ENCODE results near the gene DHRS2. TPM values are rescaled to one million over a fixed set of nuclear protein-coding genes. Genes with fewer than 3 reads are reported as not detected.

Gene DHRS2
- total and polyA plus RNA-seq, 2 of the 13 experiments (the other 11 are each of a cell fraction or from before 2014, with no cell fraction given), result 1,621 to 3,021 TPM

DNA sequence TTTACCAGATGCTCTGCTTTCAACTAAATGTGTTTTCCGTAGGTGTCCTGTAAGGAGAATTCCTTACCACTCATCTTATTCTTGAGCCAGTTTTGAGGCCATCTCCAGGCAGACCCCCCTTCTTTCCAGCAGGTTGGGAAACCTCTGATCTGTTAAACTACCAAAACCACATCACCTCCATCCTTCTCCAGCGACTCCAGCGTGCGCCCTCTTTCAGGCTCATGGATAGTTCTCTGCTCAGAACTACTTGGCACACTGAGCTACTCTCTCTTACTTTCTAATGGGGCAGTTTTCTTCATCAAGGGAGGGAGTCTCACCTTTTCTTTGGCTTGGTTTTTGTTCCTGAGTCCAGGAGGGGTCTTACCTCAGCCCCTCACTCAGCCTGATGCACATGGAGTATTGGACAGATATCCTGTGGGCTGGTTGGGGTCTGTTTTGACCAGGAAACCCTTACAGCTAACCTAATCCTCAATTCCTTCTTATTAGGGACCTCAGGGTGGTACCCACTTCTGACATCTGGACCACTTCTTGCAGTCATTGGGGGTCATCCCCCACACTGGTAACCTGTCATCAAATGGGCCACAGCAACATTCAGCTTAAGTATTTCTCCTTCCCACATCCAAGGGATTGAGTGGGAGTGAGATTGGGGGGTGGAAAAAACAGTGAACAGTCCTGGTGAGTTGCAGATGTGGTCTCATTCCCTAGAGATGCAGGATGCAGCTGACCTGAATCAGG is 5.2 kb downstream of the DHRS2 start (continued):
- peak; percentile 27 for TF ChIP-seq ZNF883 (CRISPR knock-in tag; IDR thresholded peaks at IDR 0.05; ENCODE audit: not compliant biosample characterization)
- TF ChIP-seq EP300 (IDR thresholded peaks at IDR 0.05; ENCODE audit: low read depth in 2 of 2, low read length in 2 of 2), result no peak
- TF ChIP-seq EP300 (CRISPR knock-in tag; IDR thresholded peaks at IDR 0.05; ENCODE audit: borderline replicate concordance), result 0 out of 2 replicates have a peak, but pooled peaks have one; percentile 8
- peak; percentile 53; the same call in 1 of the 2 replicates for TF ChIP-seq MATR3 (CRISPR knock-in tag; IDR thresholded peaks at IDR 0.05)
- no peak for TF ChIP-seq ZBTB20 (CRISPR knock-in tag; IDR thresholded peaks at IDR 0.05; ENCODE audit: borderline replicate concordance, low read depth)
- no peak for TF ChIP-seq HOXA7 (CRISPR knock-in tag; IDR thresholded peaks at IDR 0.05)
- no peak for TF ChIP-seq ZBTB7B (CRISPR knock-in tag; IDR thresholded peaks at IDR 0.05)
- TF ChIP-seq, protein P1, sequence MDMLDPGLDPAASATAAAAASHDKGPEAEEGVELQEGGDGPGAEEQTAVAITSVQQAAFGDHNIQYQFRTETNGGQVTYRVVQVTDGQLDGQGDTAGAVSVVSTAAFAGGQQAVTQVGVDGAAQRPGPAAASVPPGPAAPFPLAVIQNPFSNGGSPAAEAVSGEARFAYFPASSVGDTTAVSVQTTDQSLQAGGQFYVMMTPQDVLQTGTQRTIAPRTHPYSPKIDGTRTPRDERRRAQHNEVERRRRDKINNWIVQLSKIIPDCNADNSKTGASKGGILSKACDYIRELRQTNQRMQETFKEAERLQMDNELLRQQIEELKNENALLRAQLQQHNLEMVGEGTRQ (IDR thresholded peaks at IDR 0.05; ENCODE audit: low read depth, low read length), result 0 out of 2 replicates have a peak, but pooled peaks have one; percentile 15
- TF ChIP-seq, protein P1 (CRISPR knock-in tag; IDR thresholded peaks at IDR 0.05; ENCODE audit: borderline replicate concordance), result no peak
- TF ChIP-seq POLR2AphosphoS5 (IDR thresholded peaks at IDR 0.05; ENCODE audit: low read depth, low read length), result peak; percentile 84; the same call in 1 of the 2 replicates
- TF ChIP-seq U2AF2 (IDR thresholded peaks at IDR 0.05; ENCODE audit: low read depth, low read length), result 0 out of 2 replicates have a peak, but pooled peaks have one; percentile 70
- TF ChIP-seq PTBP1 (IDR thresholded peaks at IDR 0.05; ENCODE audit: low read depth, low read length, poor library complexity, severe bottlenecking), result peak; percentile 34
- peak; percentile 58 for TF ChIP-seq POLR2G (IDR thresholded peaks at IDR 0.05; ENCODE audit: low read depth, low read length)
- no peak for TF ChIP-seq GPN1 (CRISPR knock-in tag; IDR thresholded peaks at IDR 0.05; ENCODE audit: borderline replicate concordance)
- TF ChIP-seq, protein P2, sequence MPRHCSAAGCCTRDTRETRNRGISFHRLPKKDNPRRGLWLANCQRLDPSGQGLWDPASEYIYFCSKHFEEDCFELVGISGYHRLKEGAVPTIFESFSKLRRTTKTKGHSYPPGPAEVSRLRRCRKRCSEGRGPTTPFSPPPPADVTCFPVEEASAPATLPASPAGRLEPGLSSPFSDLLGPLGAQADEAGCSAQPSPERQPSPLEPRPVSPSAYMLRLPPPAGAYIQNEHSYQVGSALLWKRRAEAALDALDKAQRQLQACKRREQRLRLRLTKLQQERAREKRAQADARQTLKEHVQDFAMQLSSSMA (CRISPR knock-in tag; IDR thresholded peaks at IDR 0.05), result peak; percentile 53; the same call in 1 of the 2 replicates
- TF ChIP-seq, protein P3, sequence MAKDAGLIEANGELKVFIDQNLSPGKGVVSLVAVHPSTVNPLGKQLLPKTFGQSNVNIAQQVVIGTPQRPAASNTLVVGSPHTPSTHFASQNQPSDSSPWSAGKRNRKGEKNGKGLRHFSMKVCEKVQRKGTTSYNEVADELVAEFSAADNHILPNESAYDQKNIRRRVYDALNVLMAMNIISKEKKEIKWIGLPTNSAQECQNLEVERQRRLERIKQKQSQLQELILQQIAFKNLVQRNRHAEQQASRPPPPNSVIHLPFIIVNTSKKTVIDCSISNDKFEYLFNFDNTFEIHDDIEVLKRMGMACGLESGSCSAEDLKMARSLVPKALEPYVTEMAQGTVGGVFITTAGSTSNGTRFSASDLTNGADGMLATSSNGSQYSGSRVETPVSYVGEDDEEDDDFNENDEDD (CRISPR knock-in tag; IDR thresholded peaks at IDR 0.05; ENCODE audit: borderline replicate concordance), result 0 out of 2 replicates have a peak, but pooled peaks have one; percentile 4
- TF ChIP-seq ZNF224 (CRISPR knock-in tag; IDR thresholded peaks at IDR 0.05), result 0 out of 2 replicates have a peak, but pooled peaks have one; percentile 21
- no peak for TF ChIP-seq ZIK1 (CRISPR knock-in tag; IDR thresholded peaks at IDR 0.05; ENCODE audit: borderline replicate concordance, low read depth)
- TF ChIP-seq CBX1 (IDR thresholded peaks at IDR 0.05; ENCODE audit: low read depth), result no peak
- TF ChIP-seq, protein P4, sequence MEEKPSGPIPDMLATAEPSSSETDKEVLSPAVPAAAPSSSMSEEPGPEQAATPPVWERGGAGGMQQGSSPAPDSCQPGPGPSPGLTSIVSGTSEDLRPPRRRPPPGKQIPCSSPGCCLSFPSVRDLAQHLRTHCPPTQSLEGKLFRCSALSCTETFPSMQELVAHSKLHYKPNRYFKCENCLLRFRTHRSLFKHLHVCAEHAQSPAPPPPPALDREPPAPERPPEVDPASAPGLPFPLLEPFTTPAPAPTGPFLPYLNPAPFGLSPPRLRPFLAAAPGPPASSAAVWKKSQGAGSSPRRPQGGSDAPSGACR (CRISPR knock-in tag; IDR thresholded peaks at IDR 0.05), result peak; percentile 22; the same call in 1 of the 2 replicates
- TF ChIP-seq SP1 (IDR thresholded peaks at IDR 0.05), result no peak
- peak; percentile 9 for TF ChIP-seq SP1 (CRISPR knock-in tag; IDR thresholded peaks at IDR 0.05)
- TF ChIP-seq GTF2F1 (IDR thresholded peaks at IDR 0.05; ENCODE audit: low read length), result peak; percentile 42; the same call in 1 of the 2 replicates
- no peak for TF ChIP-seq ZNF496 (CRISPR knock-in tag; IDR thresholded peaks at IDR 0.05; ENCODE audit: insufficient replicate concordance)
- no peak for TF ChIP-seq MYNN (CRISPR knock-in tag; IDR thresholded peaks at IDR 0.05; ENCODE audit: low read depth)

Measured in HepG2 (cell line).